Skeletal muscle satellite cell (primary cell): ENCODE data around the gene OSBPL9.

ENCODE experiments used
- H3K27me3 ChIP-seq: 2 replicates; pipeline ENCODE4 v1.7.0; 2013; ENCODE audit warnings: low read length; ENCODE audit not compliant: control insufficient read depth, insufficient read depth
- H3K36me3 ChIP-seq: 2 replicates; pipeline ENCODE4 v1.7.0; 2013; ENCODE audit warnings: mild to moderate bottlenecking, control low read depth, low read length; ENCODE audit not compliant: insufficient read depth
- H3K4me1 ChIP-seq: 2 replicates; pipeline ENCODE4 v1.7.0; 2013; ENCODE audit warnings: low read length; ENCODE audit not compliant: control insufficient read depth, insufficient read depth
- H3K4me2 ChIP-seq: 2 replicates; pipeline ENCODE4 v1.7.0; 2013; ENCODE audit warnings: mild to moderate bottlenecking, low read length
- H3K4me3 ChIP-seq: 2 replicates; pipeline ENCODE4 v1.7.0; 2013; ENCODE audit warnings: low read length
- H3K9ac ChIP-seq: 2 replicates; pipeline ENCODE4 v1.7.0; 2013; ENCODE audit warnings: mild to moderate bottlenecking, low read depth, low read length, moderate library complexity
- H3K9me3 ChIP-seq: replicated peaks from 2 replicates; pipeline ENCODE4 v1.7.0; 2013; ENCODE audit warnings: mild to moderate bottlenecking, control low read depth, low read length

Gene OSBPL9

DNA sequence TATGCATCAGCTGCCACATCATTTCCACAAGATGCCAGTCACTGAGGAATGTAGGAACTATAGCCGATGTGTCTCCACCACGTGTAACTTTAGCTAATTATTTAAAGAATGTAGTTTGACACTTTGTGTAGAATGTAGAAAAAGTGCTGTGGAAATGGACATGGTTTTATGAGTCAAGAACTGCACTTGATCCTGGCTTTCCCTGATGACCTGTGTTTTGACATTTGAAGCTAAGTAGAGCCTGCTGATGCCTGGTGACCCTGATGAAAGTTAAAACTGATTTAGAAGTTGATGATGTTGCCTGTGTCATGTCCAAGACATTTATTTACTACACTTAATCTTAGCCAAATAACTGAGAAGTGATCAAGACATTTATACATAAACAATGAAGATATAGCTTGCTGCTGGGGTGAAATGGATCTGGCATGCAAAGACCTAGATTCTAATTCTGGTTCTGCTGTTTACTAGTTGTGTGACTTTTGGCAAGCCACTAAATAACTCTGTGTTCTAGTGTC, 4.4 kb upstream of the OSBPL9 start:
- H3K9ac ChIP-seq: no peak overlapping the region
- no peaks in the 10 kb centered on the region for H3K36me3 ChIP-seq
- no peaks in the 10 kb centered on the region for H3K9me3 ChIP-seq
- peaks cover 5% of the 10 kb centered on the region for H3K27me3 ChIP-seq
- H3K4me2 ChIP-seq: no peak overlapping the region
- no peaks in the 10 kb centered on the region for H3K4me1 ChIP-seq
- H3K4me3 ChIP-seq: no peak overlapping the region

DNA sequence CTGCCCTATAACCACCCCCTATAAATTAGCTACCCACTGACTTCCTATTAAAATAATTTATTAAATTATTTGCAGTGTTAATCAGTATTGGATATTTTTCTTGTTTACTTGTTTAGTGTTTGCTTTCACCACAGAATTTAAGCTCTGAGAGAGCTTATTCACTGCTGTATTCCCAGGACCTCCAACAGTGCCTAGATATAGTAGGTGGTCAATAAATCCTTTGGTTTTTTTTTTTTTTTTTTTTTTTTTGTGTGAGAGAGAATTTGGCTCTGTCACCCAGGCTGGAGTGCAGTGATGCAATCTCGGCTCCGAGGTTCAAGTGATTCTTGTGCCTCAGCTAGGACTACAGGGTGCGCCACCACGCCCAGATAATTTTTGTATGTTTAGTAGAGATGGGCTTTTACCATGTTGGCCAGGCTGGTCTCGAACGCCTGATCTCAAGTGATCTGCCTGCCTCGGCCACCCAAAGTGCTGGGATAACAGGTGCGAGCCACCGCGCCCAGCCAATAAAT, 1.1 kb upstream of the OSBPL9 start:
- H3K9ac ChIP-seq: no peak overlapping the region
- H3K9me3 ChIP-seq: no peaks in the 10 kb centered on the region
- no peak overlapping the region for H3K4me3 ChIP-seq
- peaks cover 5% of the 10 kb centered on the region for H3K27me3 ChIP-seq
- H3K36me3 ChIP-seq: no peaks in the 10 kb centered on the region
- no peak overlapping the region for H3K4me2 ChIP-seq
- peaks cover 23% of the 10 kb centered on the region for H3K4me1 ChIP-seq

DNA sequence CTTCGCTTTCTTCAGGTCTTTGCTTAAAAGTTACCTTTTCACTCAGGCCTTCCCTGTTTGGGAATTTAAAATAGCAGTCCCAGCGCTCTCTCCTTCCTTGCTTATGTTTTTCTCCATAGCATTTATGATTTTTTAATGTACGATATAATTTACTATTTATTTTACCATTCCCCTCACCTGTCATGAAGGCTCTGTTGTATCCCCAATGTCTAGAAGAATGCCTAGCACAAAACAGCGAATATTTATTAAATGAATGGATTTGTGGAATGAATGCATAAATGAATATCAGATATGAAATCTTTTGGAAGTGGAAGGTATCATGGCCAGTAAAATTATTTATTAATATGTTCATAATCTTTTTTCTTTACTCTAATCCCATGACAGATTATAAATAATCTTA, 402 bp upstream of the OSBPL9 start:
- peaks cover 23% of the 10 kb centered on the region for H3K4me1 ChIP-seq
- no peaks in the 10 kb centered on the region for H3K36me3 ChIP-seq
- H3K4me2 ChIP-seq: peak overlapping the region; percentile 66
- H3K9ac ChIP-seq: no peak overlapping the region
- H3K9me3 ChIP-seq: no peaks in the 10 kb centered on the region
- H3K4me3 ChIP-seq: peak overlapping the region; percentile 84
- no peaks in the 10 kb centered on the region for H3K27me3 ChIP-seq

DNA sequence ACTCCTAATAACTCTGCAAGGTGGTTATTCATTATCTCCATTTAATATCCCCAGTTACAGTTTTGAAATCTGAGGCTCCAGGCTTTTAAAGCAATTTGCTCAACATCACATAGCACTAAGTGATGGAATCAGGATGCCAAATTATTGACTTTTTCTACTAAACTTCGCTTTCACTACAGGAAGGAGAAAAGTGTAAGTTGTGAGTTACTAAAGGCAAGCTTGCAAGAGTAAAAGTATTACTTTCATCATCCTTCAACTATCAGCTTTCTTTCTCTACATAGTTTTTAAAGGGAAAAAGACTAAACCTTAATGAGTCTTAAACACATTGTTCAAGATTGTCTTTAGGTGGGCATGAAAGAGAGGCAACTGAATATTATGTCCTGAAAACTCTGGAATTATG, 1.8 kb downstream of the OSBPL9 start:
- Histone ChIP-seq H3K4me1 (peaks cover 36% of the 10 kb centered on the region), H3K4me3 (peak overlapping the region; percentile 39), H3K9ac (peak overlapping the region; percentile 15), H3K36me3 (no peaks in the 10 kb centered on the region), H3K27me3 (no peaks in the 10 kb centered on the region), H3K9me3 (no peaks in the 10 kb centered on the region), H3K4me2 (peak overlapping the region; percentile 86)

DNA sequence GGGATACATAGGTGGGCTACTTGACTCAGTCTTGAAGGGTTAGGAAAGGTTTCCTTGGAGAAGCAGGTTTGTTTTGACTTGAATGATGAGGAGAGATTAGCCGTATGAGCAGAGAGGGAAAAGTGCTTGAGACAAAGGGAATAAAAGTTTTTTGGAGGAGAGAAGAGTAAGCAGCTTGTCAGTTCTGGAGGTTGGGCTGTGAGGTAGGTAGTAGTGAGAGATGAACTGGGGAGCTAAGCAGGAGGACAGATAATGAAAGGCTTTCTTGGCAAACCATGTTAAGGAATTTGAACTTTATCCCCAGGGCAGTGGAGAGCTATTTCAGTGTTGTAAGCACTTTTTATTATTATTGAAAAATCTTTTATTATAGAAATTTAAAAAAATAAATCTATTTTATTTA, 3.6 kb downstream of the OSBPL9 start:
- H3K36me3 ChIP-seq: no peaks in the 10 kb centered on the region
- no peak overlapping the region for H3K9ac ChIP-seq
- H3K9me3 ChIP-seq: no peaks in the 10 kb centered on the region
- no peak overlapping the region for H3K4me2 ChIP-seq
- H3K4me1 ChIP-seq: peaks cover 42% of the 10 kb centered on the region
- no peak overlapping the region for H3K4me3 ChIP-seq
- H3K27me3 ChIP-seq: no peaks in the 10 kb centered on the region

DNA sequence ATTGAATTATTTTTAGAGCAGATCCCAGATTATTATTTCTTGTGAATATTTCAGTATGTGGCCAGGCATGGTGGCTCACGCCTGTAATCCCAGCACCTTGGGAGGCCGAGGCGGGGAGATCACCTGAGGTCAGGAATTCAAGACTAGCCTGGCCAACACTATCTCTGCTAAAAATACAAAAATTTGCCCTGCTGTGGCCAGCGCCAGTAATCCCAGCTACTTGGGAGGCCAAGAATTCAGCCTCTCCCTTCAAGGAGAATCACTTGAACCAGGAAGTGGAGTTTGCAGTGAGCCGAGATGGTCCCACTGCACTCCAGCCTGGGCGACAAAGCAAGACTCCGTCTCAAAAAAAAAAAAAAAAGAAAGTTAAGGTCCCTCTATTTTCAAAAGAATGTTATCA, 4.3 kb downstream of the OSBPL9 start:
- H3K9me3 ChIP-seq: no peaks in the 10 kb centered on the region
- no peak overlapping the region for H3K4me3 ChIP-seq
- H3K36me3 ChIP-seq: no peaks in the 10 kb centered on the region
- H3K4me2 ChIP-seq: no peak overlapping the region
- no peaks in the 10 kb centered on the region for H3K27me3 ChIP-seq
- H3K9ac ChIP-seq: no peak overlapping the region
- H3K4me1 ChIP-seq: peaks cover 42% of the 10 kb centered on the region

DNA sequence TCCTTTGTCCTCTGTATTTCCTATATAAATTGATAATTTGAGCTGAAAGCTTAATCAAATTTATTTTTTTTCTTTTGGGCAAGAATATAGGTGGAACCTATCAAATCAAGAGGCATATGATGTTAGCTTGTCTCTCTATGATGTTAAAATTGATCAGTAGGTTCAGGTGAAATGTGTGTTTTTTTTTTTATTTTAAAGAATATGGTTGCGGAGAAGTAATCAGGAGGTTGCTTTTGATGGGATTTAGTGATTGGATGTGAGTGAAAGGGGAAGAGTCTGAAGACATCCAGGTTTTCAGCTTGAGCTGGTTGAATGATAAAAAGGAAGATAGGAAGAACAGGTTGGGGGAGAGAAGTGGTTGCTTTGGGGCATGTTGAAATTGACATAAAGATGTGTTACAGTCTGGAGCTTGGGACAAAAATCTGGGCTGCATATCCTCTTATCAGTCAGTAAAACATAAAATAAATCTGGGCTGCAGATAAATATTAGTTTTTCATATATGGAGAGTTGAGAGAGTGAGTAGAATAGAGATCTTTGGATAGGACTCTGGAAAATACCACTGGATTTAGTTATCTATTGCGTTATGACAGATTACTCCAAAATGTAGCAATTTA, 5.1 kb downstream of the OSBPL9 start:
- Histone ChIP-seq H3K4me1 (peaks cover 42% of the 10 kb centered on the region), H3K36me3 (no peaks in the 10 kb centered on the region), H3K9ac (no peak overlapping the region), H3K9me3 (no peaks in the 10 kb centered on the region), H3K27me3 (no peaks in the 10 kb centered on the region), H3K4me2 (peak overlapping the region; percentile 18), H3K4me3 (no peak overlapping the region)

DNA sequence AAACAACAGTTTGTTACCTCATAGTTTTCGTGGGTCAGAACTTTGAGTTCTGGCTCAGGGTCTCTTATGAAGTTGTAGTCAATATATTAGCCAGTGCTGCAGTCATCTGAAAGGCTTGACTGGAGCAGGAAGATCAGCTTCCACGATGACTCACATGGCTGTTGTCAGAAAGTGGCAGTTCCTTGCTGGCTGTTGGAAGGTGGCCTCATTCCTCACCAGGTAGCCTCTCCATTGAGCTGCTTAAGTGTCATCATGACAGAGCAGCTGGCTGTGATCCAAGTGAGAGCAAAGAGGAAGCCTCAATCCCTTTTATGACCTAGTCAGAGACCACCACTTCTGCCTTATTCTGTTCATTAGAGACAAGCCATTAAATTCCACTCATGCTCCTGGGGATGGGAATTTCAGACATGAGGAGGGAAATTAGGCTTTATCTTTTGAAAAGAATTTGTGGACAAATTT, 5.6 kb downstream of the OSBPL9 start:
- H3K27me3 ChIP-seq: no peaks in the 10 kb centered on the region
- H3K36me3 ChIP-seq: no peaks in the 10 kb centered on the region
- peak overlapping the region; percentile 18 for H3K4me2 ChIP-seq
- H3K4me3 ChIP-seq: no peak overlapping the region
- H3K4me1 ChIP-seq: peaks cover 42% of the 10 kb centered on the region
- no peak overlapping the region for H3K9ac ChIP-seq
- H3K9me3 ChIP-seq: no peaks in the 10 kb centered on the region

DNA sequence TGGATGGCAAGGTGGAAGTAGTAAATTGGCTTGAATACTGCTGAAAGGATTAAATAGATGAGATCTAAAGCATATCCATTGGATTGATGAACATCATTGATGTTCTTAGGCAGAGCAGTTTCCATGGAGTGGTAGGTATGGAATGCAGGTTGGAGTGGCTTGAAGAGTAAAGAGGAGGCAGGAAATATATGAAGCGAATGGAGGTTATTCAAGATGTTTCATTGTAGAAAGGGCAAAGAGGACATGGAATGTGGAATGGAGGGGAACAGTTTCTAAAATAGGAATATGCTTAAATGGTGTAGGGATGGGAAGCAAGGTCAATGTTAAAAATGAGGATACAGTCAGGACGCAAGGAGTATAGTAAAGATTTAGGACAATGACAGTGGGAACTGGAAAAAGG, 6.1 kb downstream of the OSBPL9 start:
- no peak overlapping the region for H3K9ac ChIP-seq
- H3K4me1 ChIP-seq: peaks cover 42% of the 10 kb centered on the region
- no peak overlapping the region for H3K4me3 ChIP-seq
- H3K27me3 ChIP-seq: no peaks in the 10 kb centered on the region
- H3K9me3 ChIP-seq: no peaks in the 10 kb centered on the region
- H3K4me2 ChIP-seq: no peak overlapping the region
- H3K36me3 ChIP-seq: no peaks in the 10 kb centered on the region

DNA sequence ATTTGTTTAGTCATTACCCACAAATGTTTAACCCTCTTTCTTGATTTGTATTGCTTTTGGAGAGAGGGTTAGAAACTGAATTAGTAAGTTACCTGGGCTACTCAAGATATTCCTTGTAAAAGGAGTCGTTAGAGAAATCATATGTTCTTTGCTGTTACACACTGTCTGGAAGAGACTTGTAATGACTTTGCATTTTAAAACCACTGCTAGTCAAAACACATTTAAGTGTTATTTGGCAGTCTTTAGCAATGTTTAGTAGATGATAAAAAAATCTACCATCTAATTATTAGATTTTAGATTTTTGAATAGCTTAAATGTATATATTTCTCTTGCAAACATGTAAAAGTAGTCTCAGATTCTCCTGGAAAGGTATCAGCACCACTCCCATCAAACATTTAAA, 6.6 kb downstream of the OSBPL9 start:
- no peak overlapping the region for H3K4me2 ChIP-seq
- peaks cover 37% of the 10 kb centered on the region for H3K4me1 ChIP-seq
- no peaks in the 10 kb centered on the region for H3K9me3 ChIP-seq
- no peaks in the 10 kb centered on the region for H3K27me3 ChIP-seq
- no peaks in the 10 kb centered on the region for H3K36me3 ChIP-seq
- H3K9ac ChIP-seq: no peak overlapping the region
- H3K4me3 ChIP-seq: no peak overlapping the region

DNA sequence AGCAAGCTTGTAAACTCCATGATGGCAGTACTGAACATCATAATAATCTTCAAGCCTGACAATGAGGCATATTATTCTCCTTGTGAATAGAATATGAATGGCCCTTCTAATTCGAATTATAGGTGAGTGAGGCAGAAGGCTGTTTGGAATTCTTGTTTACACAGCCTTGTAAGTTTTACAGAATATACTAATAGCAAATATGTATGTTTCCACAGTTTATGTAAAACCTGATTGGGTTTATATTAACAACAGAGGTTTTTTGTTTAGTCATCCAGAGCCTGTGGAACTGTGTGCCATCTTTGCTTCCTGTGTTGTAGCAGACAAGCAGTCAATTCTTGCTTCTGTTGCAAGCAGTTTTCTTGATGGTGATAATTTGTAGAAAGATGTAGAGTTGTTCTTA, 8.0 kb downstream of the OSBPL9 start:
- no peaks in the 10 kb centered on the region for H3K36me3 ChIP-seq

DNA sequence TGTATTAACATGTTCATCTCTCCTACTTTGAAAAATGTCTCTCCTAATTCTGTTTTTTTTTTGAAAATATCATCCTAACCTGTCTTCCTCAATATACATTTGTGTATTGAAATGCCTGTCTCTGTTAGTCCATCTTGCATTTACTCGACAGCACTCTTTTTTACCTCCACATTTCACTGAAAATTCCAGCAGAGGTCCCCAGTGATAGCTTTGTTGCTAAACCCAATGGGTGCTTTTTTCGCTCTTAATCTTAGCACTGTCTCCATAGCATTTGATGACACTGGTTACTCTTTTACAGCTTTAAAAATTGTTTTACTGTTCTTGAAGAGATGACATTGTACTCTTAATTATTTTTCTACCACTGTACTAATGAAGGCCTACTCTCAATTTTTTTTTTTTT, 10.8 kb downstream of the OSBPL9 start:
- Histone ChIP-seq H3K4me3 (no peak overlapping the region), H3K9me3 (no peaks in the 10 kb centered on the region)

More for the DNA sequence above, 8.0 kb downstream of the OSBPL9 start:
- H3K27me3 ChIP-seq: no peaks in the 10 kb centered on the region
- no peak overlapping the region for H3K4me2 ChIP-seq
- no peaks in the 10 kb centered on the region for H3K9me3 ChIP-seq
- peaks cover 24% of the 10 kb centered on the region for H3K4me1 ChIP-seq
- H3K4me3 ChIP-seq: no peak overlapping the region
- H3K9ac ChIP-seq: no peak overlapping the region

More for the DNA sequence above, 10.8 kb downstream of the OSBPL9 start:
- no peak overlapping the region for H3K4me2 ChIP-seq
- H3K4me1 ChIP-seq: peaks cover 9% of the 10 kb centered on the region
- no peak overlapping the region for H3K9ac ChIP-seq
- no peaks in the 10 kb centered on the region for H3K27me3 ChIP-seq
- no peaks in the 10 kb centered on the region for H3K36me3 ChIP-seq
